Left colon (tissue), 2 donors: Measurements from ENCODE around the gene FSD1L. TPM values are rescaled to one million over a fixed set of nuclear protein-coding genes. Genes with fewer than 3 reads are reported as not detected.
"Not testable (repeated sequence)": the region's sequence is repeated elsewhere in the genome, so short reads cannot be mapped to it uniquely, and the experiment has no call there.

ENCODE experiments used
- ATAC-seq: fragments of 200-7000 bp; cut with Tn5 transposase; one replicate; pipeline ENCODE4 v1.9.1; 2020; ENCODE audit warnings: mild to moderate bottlenecking, moderate library complexity
- DNase-seq, 2 donors: peaks; one replicate each; pipeline ENCODE4 v3.0.0-alpha.2; 2020
- intact Hi-C, 2 donors: fragments of 100-400 bp; cut with DNase I in 1 of 2; cut with micrococcal nuclease in 1 of 2; formaldehyde crosslinking; loops; one replicate each; pipeline versions ENCODE4 v1.11.2 to v1.14.0; 2022; cut with DNase I, micrococcal nuclease
- total RNA-seq, 2 donors: library from RNA; stranded (reverse); fragmentation: NEBNext Ultra II Directional; extraction: Animal tissue kit (Norgen Biotek cat#: 25700); gene quantifications; one replicate each; pipeline ENCODE4 v1.2.1, GENCODE V29; 2021
- donor health status: DM: no; HTN: no; CAD: no.
- donor health status: DM: yes; HTN: yes; CAD: no.

The FSD1L gene
- total RNA-seq, 2 donors from 2014 or later = 3.8 to 7.8 TPM

DNA sequence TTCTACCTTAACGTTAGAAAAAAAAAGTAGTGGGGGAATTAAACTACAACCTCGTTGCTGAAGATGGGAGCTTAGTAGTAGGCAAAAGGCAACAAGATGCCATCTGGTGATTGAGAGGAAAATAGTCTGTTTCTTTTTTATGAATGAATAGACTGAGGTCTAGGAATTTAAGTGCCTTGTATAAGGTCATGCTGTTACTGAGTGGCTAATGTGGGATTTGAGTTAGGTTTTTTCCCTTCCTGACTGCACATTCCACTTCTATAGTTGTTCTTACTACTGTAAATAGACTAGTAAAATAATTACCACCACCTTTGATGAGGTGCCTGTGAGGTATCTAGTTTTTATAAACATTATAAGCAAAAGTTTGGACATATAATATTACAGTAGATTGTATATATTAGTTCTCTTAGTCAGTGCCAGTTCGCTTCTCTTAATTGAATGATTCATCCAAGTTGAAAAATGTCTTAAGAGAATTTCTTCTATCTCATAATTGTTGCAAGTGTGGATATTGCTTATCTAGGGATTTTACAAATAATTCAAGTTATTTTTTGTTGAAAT is 19.1 kb downstream of the FSD1L start:
- intact Hi-C loops = no loop called here
- no peak for DNase-seq
- ATAC-seq = no peak

GRCh38 chr9:105468875-105469274 is 21.0 kb downstream of the FSD1L start:
- no peak for ATAC-seq
- intact Hi-C loops = no loop called here
- DNase-seq = no peak

- intact Hi-C loops = no loop called here
- ATAC-seq (no peak), DNase-seq (no peak)
These were observed 25.4 kb downstream of the FSD1L start for GRCh38 chr9:105473221-105473620.

DNA sequence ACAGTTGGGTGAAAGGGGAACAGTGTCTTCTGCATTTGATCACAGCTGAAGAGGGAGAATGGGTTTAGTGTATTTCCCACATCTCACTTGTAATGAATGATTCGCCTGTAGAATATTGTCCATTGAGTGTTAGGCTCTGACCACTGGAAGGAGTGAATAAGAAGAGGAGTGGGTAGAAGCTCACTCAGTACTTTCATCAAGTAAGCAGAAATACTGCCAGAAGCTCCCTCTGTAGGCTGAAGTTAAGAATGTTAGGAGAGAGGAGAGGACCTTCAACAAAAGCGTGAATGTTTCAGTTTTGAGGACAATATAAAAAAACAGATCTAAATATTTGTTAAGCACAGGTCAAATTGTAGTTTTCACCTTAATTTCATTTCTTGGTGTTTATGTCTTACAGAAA is 27.5 kb downstream of the FSD1L start:
- intact Hi-C loops = no loop called here
- ATAC-seq (peak; percentile 57), DNase-seq (no peak)

GRCh38 chr9:105479846-105480245 is 32.0 kb downstream of the FSD1L start:
- no peak for DNase-seq
- no peak for ATAC-seq
- intact Hi-C loops = no loop called here

- intact Hi-C loops = no loop called here
- no peak for DNase-seq
- no peak for ATAC-seq
These were observed 35.8 kb downstream of the FSD1L start for GRCh38 chr9:105483618-105484017.

- DNase-seq = no peak
- ATAC-seq = peak; percentile 67
- intact Hi-C loops = no loop called here
These were observed 36.4 kb downstream of the FSD1L start for GRCh38 chr9:105484226-105484625.

DNA sequence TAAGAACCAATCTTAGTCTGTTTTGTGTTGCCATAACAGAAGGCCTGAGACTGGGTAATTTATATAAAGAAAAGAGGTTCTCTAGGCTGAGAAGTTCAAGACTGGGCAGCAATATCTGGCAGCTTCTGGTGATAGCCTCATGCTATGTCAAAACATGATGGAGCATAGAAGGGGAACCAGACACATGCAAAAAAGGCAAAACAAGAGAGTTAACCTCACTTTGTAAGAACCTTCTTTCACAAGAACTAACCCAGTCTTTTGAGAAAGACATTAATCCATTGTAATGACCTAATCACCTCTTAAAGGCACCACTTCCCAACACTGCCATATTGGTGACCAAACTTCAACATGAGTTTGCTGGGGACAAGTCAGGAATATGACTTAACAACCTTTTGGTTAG is 37.3 kb downstream of the FSD1L start:
- DNase-seq = no peak
- intact Hi-C loops = no loop called here
- no peak for ATAC-seq

DNA sequence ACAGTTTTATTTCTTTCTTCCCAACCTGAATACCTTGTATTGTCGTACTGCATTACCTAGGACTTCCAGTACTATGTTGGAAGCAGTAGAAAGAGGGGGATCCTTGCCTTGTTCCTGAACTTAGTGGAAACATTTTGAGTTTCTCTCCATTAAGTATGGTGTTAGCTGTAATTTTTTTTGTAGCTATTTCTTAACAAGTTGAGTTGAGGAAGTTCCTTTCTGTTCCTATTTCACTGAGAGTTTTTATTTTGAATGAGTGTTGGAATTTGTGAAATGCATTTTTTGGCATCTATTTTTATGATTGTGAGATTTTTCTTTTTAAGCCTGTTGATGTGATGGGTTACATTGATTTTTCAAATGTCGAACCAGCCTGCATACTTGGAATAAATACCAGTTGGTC is 49.0 kb downstream of the FSD1L start:
- DNase-seq (no peak), ATAC-seq (no peak)
- intact Hi-C loops = no loop called here

- intact Hi-C loops = no loop called here
- ATAC-seq (no peak), DNase-seq (no peak)
These were observed 49.9 kb downstream of the FSD1L start for GRCh38 chr9:105497704-105498103.

DNA sequence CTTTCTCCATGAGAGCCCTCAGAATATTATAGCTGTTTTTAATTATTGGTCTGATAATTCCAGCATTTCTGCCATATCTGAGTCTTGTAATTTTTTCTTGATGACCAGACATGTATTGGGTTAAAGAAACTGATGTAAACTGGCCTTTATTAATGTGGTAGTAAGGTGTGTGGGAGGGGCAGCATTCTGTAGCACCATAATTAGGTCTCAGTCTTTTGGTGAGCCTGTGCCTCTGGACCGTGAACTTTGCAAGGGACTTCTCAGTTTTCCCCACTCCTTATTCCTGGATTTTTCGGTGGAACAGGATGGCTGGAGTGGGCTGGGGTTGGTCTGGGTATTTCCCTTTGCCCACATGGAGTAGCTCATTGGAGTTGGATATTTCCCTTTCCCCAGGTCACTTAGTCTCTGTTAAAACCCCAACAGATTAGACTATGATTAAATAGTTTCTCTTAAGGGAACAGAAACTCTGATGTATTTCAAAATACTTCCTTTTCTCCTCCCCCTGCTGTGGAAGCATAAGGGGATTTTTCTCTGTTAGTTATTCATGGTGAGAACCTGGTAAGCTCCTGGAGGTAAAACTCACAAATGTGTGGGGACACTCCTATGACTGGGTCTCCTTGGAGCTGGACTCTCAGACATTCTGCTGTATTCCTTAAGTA is 52.4 kb downstream of the FSD1L start:
- ATAC-seq = no peak
- DNase-seq = no peak
- intact Hi-C loops = no loop called here

DNA sequence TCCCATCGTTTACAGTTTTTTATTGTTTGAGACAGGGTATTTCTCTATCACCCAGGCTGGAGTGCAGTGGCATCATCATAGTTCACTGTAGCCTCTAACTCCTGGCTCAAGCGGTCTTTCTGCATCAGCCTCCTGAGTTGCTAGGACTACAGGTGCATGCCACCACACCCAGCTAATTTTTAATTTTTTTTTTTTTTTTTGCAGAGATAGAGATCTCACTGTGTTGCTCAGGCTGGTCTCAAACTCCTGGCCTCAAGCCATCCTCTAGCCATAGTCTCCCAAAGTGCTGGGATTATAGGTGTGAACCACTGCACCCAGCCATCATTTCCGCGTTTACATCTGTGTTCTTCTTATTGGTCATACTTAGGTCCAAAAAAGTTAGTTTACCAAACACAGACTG is 53.6 kb downstream of the FSD1L start:
- intact Hi-C loops = no loop called here
- ATAC-seq (no peak), DNase-seq (no peak)

DNA sequence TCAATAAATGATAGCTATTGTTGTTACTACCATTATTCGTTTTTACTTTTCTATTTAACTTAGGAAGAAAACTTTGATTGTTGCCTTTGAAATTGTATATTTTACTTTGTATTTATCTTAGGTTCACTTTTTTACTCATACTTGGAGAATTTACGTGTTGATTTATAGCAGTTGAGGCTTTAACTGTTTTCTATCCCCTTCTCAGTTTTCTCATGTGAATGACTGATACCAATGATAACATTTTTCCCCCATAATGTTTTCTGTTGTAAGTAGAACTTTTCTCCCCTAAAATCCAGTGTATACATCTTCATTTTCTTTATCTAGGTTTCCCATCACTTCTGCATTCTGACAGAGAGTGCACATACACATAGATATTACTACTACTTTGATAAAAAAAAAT is 54.4 kb downstream of the FSD1L start:
- intact Hi-C loops = no loop called here
- ATAC-seq = no peak
- DNase-seq = no peak

DNA sequence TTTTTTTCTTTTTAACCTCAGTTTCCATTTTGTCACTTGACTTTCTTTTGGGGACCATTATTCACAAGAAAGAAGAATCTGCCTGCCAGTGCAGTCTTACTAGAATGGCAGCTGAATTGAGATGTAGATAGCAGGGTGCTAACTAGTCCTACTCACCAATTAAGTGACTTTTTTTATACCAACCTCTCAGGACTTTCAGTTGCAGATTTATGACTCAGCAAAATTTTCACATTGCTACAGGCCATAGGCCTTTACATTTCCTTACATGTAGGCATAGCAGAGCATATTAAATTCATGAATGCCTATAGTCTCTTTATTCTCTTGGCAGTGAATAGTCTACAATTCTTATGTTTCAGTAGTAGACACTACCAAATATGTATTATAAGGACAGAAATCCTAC is 56.0 kb downstream of the FSD1L start:
- intact Hi-C loops = no loop called here
- no peak for ATAC-seq
- DNase-seq = no peak

DNA sequence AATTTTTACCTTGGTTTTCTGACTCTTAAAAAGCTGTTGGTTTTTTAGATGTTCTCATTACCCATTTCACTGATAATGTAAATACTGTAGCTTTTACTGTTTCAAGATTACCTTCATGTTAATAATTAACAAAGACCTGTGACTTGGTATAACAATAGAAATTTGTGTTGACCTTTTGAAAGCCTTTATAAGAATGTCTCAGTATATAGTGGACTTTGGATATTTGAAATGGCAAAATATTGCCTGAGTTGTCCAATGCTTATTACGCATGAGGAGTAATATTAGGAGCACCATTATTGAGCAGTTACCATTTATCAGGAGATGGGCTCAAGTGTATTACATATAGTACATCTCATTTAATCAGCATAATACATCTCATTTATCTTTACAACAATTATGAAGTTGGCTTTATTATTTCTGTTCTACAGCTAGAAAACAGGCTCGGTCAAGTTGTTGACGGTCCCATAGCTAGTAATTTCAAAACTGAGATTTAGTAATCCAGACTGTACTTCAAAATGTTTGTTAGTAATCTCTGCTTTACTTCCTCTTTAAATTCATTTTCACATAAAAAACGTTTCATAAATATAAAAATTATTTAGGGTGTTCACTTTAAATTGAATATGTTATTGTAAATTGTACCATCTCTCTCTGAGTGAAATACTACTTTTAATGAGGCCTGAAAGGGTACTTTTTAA is 59.4 kb downstream of the FSD1L start:
- no peak for DNase-seq
- ATAC-seq = peak; percentile 90

DNA sequence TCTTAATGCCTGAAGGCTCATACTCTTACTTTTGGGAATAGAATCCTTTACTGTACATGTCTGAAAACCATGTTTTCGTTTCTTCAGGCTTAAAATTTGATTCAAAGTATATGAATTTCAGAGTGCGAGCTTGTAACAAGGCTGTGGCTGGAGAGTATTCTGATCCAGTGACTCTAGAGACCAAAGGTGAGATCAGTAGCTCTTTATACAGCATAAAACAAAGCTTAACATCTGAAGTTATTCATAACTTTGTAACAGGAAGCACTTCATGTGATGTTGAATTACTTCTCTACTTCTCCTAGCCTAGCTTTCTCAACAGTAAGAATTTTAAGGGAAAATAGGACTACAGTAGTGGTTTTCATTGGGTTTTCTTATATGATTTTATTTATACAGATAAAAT is 60.7 kb downstream of the FSD1L start:
- intact Hi-C loops = no loop called here
- ATAC-seq (peak; percentile 81), DNase-seq (no peak)

More for the DNA sequence above, 59.4 kb downstream of the FSD1L start:
- intact Hi-C loops = no loop called here

DNA sequence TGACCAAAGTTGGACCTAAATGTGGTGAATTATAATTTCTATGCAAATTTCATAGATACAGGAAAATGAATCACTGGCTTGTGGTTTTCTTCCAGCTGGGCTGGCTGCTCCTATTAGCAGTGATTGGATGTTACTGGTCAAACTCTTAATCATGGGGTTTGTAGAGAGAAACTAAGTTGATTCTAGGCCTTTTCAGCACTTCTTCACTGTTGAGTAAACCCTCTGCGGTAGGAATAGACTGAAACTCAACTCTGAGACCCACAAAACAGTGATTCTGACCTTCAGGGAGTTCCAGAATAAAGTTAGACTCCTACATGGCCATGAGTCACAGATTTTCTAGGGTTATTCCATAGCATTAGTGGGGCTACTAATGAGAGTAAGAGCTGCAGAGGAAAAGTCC is 62.2 kb downstream of the FSD1L start:
- intact Hi-C loops = no loop called here
- DNase-seq (no peak), ATAC-seq (no peak)

DNA sequence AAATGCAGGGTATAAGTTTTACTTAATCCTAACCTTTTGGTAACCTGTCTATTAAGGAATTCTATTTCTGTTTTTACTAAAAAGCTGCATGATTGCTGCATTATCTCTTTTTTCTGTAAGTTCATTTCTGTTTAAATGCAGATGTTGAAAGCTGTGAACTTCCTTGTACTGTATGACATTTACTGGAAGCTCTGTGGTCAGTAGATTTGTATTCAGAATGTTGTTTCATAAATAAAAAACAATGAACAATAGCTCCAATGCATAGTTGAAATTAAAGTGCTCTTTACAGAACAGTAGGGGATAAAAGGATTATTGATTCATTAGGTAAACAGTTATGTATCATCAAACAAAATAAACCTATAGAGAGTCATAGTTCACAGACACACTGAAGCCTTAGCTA is 63.6 kb downstream of the FSD1L start:
- ATAC-seq = no peak
- no peak for DNase-seq
- intact Hi-C loops = no loop called here

DNA sequence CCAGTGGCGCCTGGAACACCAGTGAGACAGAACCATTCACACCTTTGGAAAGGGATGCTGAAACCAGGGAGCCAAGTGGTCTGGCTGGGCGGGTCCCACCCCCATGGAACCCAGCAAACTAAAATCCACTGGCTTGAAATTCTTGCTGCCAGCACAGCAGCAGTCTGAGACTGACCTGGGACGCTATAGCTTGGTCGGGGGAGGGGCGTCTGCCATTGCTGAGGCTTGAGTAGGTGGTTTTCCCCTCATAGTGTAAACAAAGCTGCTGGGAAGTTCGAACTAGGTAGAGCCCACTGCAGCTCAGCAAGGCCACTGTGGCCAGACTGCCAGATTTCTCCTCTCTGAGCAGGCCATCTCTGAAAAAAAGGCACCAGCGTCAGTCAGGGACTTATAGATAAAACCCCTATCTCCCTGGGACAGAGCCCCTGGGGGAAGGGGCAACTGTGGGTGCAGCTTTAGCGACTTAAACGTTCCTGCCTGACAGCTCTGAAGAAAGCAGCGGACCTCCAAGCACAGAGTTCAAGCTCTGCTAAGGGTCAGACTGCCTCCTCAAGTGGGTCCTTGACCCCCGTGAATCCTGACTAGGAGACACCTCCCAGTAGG is 68.1 kb downstream of the FSD1L start:
- intact Hi-C loops = no loop called here
- ATAC-seq (no peak), DNase-seq (no peak)

GRCh38 chr9:105519710-105520369 is 72.0 kb downstream of the FSD1L start:
- intact Hi-C loops = not testable (repeated sequence)
- DNase-seq (peak in 1 of 2 donors; percentile 19), ATAC-seq (peak; percentile 78)
